HepG2 (cell line): Measurements from ENCODE around the gene CFAP69. TPM values are rescaled to one million over a fixed set of nuclear protein-coding genes. Genes with fewer than 3 reads are reported as not detected.

Experiments used
- AGO1 ChIP-seq: fragments of 200-400 bp; formaldehyde crosslinking; IDR thresholded peaks from 2 replicates; pipeline ENCODE4 v1.6.1; 2017; ENCODE audit warnings: mild to moderate bottlenecking, low read depth, low read length, moderate library complexity; ENCODE audit not compliant: poor library complexity, severe bottlenecking
- FOXO4 ChIP-seq: sonication (generic); formaldehyde crosslinking; conservative IDR thresholded peaks from 2 replicates; pipeline ENCODE4 v1.8.1; 2023; ENCODE audit warnings: missing genetic modification reagents
- MTF2 ChIP-seq: sonication (generic); formaldehyde crosslinking; IDR thresholded peaks from 2 replicates; pipeline ENCODE4 v1.5.0; 2020; ENCODE audit warnings: missing genetic modification reagents, borderline replicate concordance
- REPIN1 ChIP-seq: sonication (generic); formaldehyde crosslinking; IDR thresholded peaks from 2 replicates; pipeline ENCODE4 v1.8.0; 2022; ENCODE audit warnings: missing genetic modification reagents, low read depth, mild to moderate bottlenecking, borderline replicate concordance
- STAT6 ChIP-seq: sonication (generic); formaldehyde crosslinking; IDR thresholded peaks from 2 replicates; pipeline ENCODE4 v1.4.0; 2020; ENCODE audit warnings: missing genetic modification reagents, mild to moderate bottlenecking, borderline replicate concordance
- ZBTB38 ChIP-seq: sonication (generic); formaldehyde crosslinking; IDR thresholded peaks from 2 replicates; pipeline ENCODE4 v1.5.1; 2020; ENCODE audit warnings: mild to moderate bottlenecking, missing genetic modification reagents
- ZNF276 ChIP-seq: sonication (generic); formaldehyde crosslinking; IDR thresholded peaks from 2 replicates; pipeline ENCODE4 v1.4.0; 2020; ENCODE audit warnings: mild to moderate bottlenecking, low read depth, missing genetic modification reagents
- ZNF629 ChIP-seq: sonication (generic); formaldehyde crosslinking; conservative IDR thresholded peaks from 2 replicates; pipeline ENCODE4 v1.5.0; 2020; ENCODE audit warnings: missing genetic modification reagents
- ZNF772 ChIP-seq: sonication (generic); formaldehyde crosslinking; IDR thresholded peaks from 2 replicates; pipeline ENCODE4 v1.5.0; 2020; ENCODE audit warnings: mild to moderate bottlenecking, missing genetic modification reagents
- ZNF883 ChIP-seq: sonication (generic); formaldehyde crosslinking; IDR thresholded peaks from 2 replicates; pipeline ENCODE4 v1.5.1; 2020; ENCODE audit warnings: mild to moderate bottlenecking, missing genetic modification reagents; ENCODE audit errors: not compliant biosample characterization
- polyA plus RNA-seq, 8 experiments: library from polyadenylated mRNA; depleted of rRNA in 3 of 8; stranded (reverse) in 7 of 8; unstranded in 1 of 8; fragments of >200 nt; fragmentation: Illumina TruSeq in 4 of 8; extraction: Trizol in 4 of 8; gene quantifications; 2 replicates each; pipeline versions ENCODE4 v1.2.1 to v1.2.3, GENCODE V29; 2011 to 2016; ENCODE audit warnings: low read depth in 4 of 8, missing spikeins in 1 of 8, mixed read lengths in 1 of 8; ENCODE audit not compliant: insufficient read depth in 1 of 8
- total RNA-seq, 5 experiments: library from RNA; depleted of rRNA; stranded (reverse); fragments of >200 nt; fragmentation: Illumina TruSeq; extraction: Trizol; gene quantifications; 2 replicates each; pipeline ENCODE4 v1.2.3, GENCODE V29; 2016; ENCODE audit warnings: low read depth in 1 of 5
- TF ChIP-seq, protein P1 (sequence below): sonication (generic); formaldehyde crosslinking; IDR thresholded peaks from 2 replicates; pipeline ENCODE4 v1.8.0; 2022; ENCODE audit warnings: low read depth, missing genetic modification reagents
- TF ChIP-seq, protein P2 (sequence below): sonication (generic); formaldehyde crosslinking; IDR thresholded peaks from 2 replicates; pipeline ENCODE4 v1.4.0; 2020; ENCODE audit warnings: missing genetic modification reagents, mild to moderate bottlenecking, borderline replicate concordance
- TF ChIP-seq, protein P3 (sequence below): sonication (generic); formaldehyde crosslinking; IDR thresholded peaks from 2 replicates; pipeline ENCODE4 v1.8.0; 2022; ENCODE audit warnings: mild to moderate bottlenecking, missing genetic modification reagents
- TF ChIP-seq, protein P4 (sequence below): sonication (generic); formaldehyde crosslinking; IDR thresholded peaks from 2 replicates; pipeline ENCODE4 v1.4.0; 2020; ENCODE audit warnings: mild to moderate bottlenecking, missing genetic modification reagents

Gene CFAP69
- total and polyA plus RNA-seq, 2 of the 13 experiments (the other 11 are each of a cell fraction or from before 2014, with no cell fraction given) = 2.2 to 4.0 TPM

DNA sequence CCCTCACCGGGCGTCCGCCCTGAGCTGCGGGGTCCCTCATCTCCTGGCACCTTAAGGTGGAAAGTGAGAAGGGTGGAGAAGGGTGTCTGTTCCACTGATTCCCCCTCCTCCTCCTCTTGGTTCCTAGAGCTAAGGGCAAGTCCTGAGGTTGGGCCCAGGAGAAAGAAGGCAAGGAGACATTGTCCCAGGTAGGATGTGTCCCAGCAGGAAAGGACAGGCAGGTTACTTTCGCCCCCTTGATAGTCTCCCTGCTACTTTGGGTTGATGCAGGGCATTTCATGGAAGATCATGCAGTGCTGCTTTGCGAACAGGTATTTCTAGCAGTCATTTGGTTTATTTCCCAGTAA is 32.9 kb upstream of the CFAP69 start (continued):
- TF ChIP-seq, protein P1, sequence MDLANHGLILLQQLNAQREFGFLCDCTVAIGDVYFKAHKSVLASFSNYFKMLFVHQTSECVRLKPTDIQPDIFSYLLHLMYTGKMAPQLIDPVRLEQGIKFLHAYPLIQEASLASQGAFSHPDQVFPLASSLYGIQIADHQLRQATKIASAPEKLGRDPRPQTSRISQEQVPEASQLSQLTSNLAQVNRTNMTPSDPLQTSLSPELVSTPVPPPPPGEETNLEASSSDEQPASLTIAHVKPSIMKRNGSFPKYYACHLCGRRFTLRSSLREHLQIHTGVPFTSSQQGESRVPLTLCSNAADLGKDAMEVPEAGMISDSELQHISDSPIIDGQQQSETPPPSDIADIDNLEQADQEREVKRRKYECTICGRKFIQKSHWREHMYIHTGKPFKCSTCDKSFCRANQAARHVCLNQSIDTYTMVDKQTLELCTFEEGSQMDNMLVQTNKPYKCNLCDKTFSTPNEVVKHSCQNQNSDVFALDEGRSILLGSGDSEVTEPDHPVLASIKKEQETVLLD (CRISPR knock-in tag) = no peak
- no peak for TF ChIP-seq ZBTB38 (CRISPR knock-in tag)
- TF ChIP-seq, protein P2, sequence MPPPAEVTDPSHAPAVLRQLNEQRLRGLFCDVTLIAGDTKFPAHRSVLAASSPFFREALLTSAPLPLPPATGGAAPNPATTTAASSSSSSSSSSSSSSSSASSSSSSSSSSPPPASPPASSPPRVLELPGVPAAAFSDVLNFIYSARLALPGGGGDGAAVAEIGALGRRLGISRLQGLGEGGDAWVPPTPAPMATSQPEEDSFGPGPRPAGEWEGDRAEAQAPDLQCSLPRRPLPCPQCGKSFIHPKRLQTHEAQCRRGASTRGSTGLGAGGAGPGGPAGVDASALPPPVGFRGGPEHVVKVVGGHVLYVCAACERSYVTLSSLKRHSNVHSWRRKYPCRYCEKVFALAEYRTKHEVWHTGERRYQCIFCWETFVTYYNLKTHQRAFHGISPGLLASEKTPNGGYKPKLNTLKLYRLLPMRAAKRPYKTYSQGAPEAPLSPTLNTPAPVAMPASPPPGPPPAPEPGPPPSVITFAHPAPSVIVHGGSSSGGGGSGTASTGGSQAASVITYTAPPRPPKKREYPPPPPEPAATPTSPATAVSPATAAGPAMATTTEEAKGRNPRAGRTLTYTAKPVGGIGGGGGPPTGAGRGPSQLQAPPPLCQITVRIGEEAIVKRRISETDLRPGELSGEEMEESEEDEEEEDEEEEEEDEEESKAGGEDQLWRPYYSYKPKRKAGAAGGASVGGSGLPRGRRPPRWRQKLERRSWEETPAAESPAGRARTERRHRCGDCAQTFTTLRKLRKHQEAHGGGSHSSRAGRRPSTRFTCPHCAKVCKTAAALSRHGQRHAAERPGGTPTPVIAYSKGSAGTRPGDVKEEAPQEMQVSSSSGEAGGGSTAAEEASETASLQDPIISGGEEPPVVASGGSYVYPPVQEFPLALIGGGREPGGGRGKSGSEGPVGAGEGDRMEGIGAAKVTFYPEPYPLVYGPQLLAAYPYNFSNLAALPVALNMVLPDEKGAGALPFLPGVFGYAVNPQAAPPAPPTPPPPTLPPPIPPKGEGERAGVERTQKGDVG (CRISPR knock-in tag) = no peak
- no peak for TF ChIP-seq AGO1
- TF ChIP-seq FOXO4 (CRISPR knock-in tag) = 0 out of 2 replicates have a peak, but pooled peaks have one; percentile 72
- TF ChIP-seq, protein P3, sequence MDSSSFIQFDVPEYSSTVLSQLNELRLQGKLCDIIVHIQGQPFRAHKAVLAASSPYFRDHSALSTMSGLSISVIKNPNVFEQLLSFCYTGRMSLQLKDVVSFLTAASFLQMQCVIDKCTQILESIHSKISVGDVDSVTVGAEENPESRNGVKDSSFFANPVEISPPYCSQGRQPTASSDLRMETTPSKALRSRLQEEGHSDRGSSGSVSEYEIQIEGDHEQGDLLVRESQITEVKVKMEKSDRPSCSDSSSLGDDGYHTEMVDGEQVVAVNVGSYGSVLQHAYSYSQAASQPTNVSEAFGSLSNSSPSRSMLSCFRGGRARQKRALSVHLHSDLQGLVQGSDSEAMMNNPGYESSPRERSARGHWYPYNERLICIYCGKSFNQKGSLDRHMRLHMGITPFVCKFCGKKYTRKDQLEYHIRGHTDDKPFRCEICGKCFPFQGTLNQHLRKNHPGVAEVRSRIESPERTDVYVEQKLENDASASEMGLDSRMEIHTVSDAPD (CRISPR knock-in tag) = no peak
- peak; percentile 1 for TF ChIP-seq ZNF883 (CRISPR knock-in tag)
- TF ChIP-seq REPIN1 (CRISPR knock-in tag) = no peak
- no peak for TF ChIP-seq ZNF276
- peak; percentile 42; the same call in 1 of the 2 replicates for TF ChIP-seq MTF2
- TF ChIP-seq STAT6 (CRISPR knock-in tag) = no peak
- no peak for TF ChIP-seq ZNF772 (CRISPR knock-in tag)
- TF ChIP-seq, protein P4, sequence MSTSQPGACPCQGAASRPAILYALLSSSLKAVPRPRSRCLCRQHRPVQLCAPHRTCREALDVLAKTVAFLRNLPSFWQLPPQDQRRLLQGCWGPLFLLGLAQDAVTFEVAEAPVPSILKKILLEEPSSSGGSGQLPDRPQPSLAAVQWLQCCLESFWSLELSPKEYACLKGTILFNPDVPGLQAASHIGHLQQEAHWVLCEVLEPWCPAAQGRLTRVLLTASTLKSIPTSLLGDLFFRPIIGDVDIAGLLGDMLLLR (CRISPR knock-in tag) = no peak
- no peak for TF ChIP-seq ZNF629
